Measurements from ENCODE around the gene CFAP61.

CFAP61 gene

DNA sequence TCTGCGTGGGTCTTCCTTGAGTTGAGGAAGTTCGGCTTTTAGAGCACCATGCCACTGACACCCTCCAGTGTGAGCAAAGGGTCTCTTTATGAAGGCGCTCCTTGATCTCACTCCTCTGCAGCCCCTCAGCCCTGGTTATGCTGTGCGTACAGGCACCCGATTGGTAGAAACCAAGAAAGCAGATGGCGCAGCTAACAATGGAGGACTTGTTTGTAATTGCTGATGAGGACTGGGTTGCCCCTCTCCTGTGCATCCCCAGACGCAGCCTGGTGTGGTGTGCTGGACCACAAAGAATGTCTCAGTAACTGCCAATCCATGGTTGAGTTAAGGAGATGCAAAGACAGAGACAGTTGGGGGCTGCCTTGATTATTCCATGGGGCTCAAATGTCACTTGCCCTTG, 345.8 kb downstream of the CFAP61 start:
- TF ChIP-seq CTCF (IDR thresholded peaks at IDR 0.05; ENCODE audit: low read depth, low read length, missing control alignments) = no peak
- in situ Hi-C loops (cut with HindIII; ENCODE audit: low pct_ligation_motif_present, low sequenced_read_pairs) = no loop called here
- H3K36me3 ChIP-seq (replicated peaks) = no peaks in the 10 kb centered on the region

DNA sequence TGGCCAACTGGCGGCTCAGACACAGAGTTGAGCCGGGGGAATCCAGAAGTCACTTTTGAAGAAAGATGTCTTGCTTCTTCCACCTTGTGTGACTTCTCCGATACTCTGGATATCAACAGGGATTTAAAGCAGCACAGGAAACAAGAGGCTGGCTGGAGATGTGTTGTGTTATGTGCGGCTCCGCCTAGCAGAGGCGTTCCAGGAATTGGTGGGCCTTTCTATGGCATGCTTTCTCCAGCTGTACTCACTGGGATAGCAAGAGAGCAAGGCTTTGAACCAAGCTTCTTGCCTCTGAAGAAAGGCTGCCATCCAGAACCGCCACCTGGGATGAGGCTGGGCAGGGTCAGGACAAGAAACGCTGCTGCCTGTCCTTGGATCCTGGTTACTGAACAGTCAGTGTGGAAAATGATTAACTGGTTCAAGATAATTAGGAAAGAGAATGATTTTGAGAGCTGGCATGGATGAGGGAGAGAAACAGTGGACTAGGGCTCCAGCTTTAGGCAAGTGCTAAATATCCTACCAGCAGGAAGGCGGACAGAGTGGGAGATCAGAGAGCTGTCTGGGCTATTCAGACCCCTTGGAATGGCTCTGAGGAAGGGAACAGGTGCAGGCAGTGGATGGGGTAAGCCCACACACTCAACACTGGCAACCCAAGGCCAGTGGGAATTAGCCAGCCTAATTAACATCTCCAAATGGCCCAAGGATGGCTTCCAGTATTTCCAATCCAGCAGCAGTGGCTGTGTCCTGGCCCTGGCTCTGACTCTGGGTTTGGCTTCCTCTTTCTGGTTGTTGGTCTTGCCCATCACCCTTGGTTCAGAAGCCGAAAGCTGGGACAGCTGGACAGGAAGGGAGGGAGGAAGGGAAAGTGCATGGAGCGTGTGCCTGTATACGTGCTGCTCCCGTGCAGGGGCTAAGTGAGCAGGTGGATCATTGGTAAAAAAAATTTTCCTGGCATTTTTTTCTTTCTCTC, 347.5 kb downstream of the CFAP61 start:
- no peak overlapping the region for H3K4me3 ChIP-seq (ENCODE audit: low read depth, low read length)
- H3K36me3 ChIP-seq (replicated peaks) = no peaks in the 10 kb centered on the region
- no peak for TF ChIP-seq CTCF (IDR thresholded peaks at IDR 0.05; ENCODE audit: low read depth, low read length, missing control alignments)
- in situ Hi-C loops (cut with HindIII; ENCODE audit: low pct_ligation_motif_present, low sequenced_read_pairs) = no loop called here
- DNase-seq = no peak
- no peak overlapping the region for H3K27ac ChIP-seq
- H3K27me3 ChIP-seq (replicated peaks) = no peaks in the 10 kb centered on the region

More for the DNA sequence above, 345.8 kb downstream of the CFAP61 start:
- Histone ChIP-seq H3K27ac (no peak overlapping the region), H3K27me3 (replicated peaks) (no peaks in the 10 kb centered on the region), H3K4me3 (ENCODE audit: low read depth, low read length) (no peak overlapping the region)
- DNase-seq = no peak

- no peak overlapping the region for H3K4me3 ChIP-seq (ENCODE audit: low read depth, low read length)
- in situ Hi-C loops (cut with HindIII; ENCODE audit: low pct_ligation_motif_present, low sequenced_read_pairs) = no loop called here
- no peaks in the 10 kb centered on the region for H3K36me3 ChIP-seq (replicated peaks)
These were observed 349.7 kb downstream of the CFAP61 start for GRCh38 chr20:20401991-20402390.

DNA sequence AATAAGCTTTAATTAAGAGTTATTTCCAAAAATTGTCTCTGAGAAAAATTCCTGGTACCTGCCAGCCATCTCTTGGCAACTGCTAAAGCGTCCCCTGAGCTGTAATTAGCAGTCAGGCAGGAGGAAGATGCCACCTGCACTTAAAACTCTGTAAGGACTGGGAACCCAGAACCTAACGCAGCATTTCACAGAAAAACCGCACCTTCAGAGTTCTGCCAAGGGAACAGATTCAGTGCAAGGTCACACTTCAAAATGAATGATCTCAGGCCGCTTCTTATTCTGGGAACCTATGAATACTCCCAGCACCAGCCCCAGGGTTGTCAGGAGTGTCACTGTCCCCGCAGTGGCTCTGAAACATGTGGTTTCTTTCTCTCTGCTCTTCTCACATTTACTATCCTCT, 352.3 kb downstream of the CFAP61 start:
- Histone ChIP-seq H3K27ac (no peak overlapping the region), H3K4me3 (ENCODE audit: low read depth, low read length) (no peak overlapping the region), H3K36me3 (replicated peaks) (no peaks in the 10 kb centered on the region), H3K27me3 (replicated peaks) (no peaks in the 10 kb centered on the region)
- in situ Hi-C loops (cut with HindIII; ENCODE audit: low pct_ligation_motif_present, low sequenced_read_pairs) = no loop called here
- TF ChIP-seq CTCF (IDR thresholded peaks at IDR 0.05; ENCODE audit: low read depth, low read length, missing control alignments) = no peak
- no peak for DNase-seq

More at GRCh38 chr20:20401991-20402390, 349.7 kb downstream of the CFAP61 start:
- H3K27me3 ChIP-seq (replicated peaks) = no peaks in the 10 kb centered on the region
- no peak overlapping the region for H3K27ac ChIP-seq
- no peak for TF ChIP-seq CTCF (IDR thresholded peaks at IDR 0.05; ENCODE audit: low read depth, low read length, missing control alignments)
- DNase-seq = no peak

GRCh38 chr20:20405623-20406022, 353.3 kb downstream of the CFAP61 start:
- no peak for DNase-seq
- Histone ChIP-seq H3K27me3 (replicated peaks) (no peaks in the 10 kb centered on the region), H3K27ac (no peak overlapping the region), H3K4me3 (ENCODE audit: low read depth, low read length) (no peak overlapping the region), H3K36me3 (replicated peaks) (no peaks in the 10 kb centered on the region)
- TF ChIP-seq CTCF (IDR thresholded peaks at IDR 0.05; ENCODE audit: low read depth, low read length, missing control alignments) = no peak
- in situ Hi-C loops (cut with HindIII; ENCODE audit: low pct_ligation_motif_present, low sequenced_read_pairs) = no loop called here
